ENCODE measurements around the gene TRPV4. TPM values are rescaled to one million over a fixed set of nuclear protein-coding genes. Genes with fewer than 3 reads are reported as not detected.

Gene TRPV4
- polyA plus RNA-seq, 1 of the 3 experiments (the other 2 are of a cell fraction) = 5.2 TPM

GRCh38 chr12:109762071-109762672 lies 71.0 kb downstream of the TRPV4 start (continued):
- no peak for TF ChIP-seq POLR2AphosphoS5 (IDR thresholded peaks at IDR 0.05; ENCODE audit: low read depth, low read length)
- TF ChIP-seq TCF12 (IDR thresholded peaks at IDR 0.05) = no peak
- no peak for TF ChIP-seq TAF1 (IDR thresholded peaks at IDR 0.05; ENCODE audit: borderline replicate concordance, low read depth, low read length)
- TF ChIP-seq RCOR1 (IDR thresholded peaks at IDR 0.05; ENCODE audit: low read length) = no peak
- TF ChIP-seq FOXM1 (IDR thresholded peaks at IDR 0.05; ENCODE audit: low read depth) = no peak
- no peak for TF ChIP-seq NRF1 (IDR thresholded peaks at IDR 0.05; ENCODE audit: low read depth, low read length)
- no peak for TF ChIP-seq ELF1 (IDR thresholded peaks at IDR 0.05)
- TF ChIP-seq, protein P1, sequence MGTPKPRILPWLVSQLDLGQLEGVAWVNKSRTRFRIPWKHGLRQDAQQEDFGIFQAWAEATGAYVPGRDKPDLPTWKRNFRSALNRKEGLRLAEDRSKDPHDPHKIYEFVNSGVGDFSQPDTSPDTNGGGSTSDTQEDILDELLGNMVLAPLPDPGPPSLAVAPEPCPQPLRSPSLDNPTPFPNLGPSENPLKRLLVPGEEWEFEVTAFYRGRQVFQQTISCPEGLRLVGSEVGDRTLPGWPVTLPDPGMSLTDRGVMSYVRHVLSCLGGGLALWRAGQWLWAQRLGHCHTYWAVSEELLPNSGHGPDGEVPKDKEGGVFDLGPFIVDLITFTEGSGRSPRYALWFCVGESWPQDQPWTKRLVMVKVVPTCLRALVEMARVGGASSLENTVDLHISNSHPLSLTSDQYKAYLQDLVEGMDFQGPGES (IDR thresholded peaks at IDR 0.05; ENCODE audit: low read depth, low read length) = no peak
- TF ChIP-seq CHD2 (IDR thresholded peaks at IDR 0.05; ENCODE audit: low read length, partially characterized antibody) = no peak
- no peak for TF ChIP-seq USF1 (IDR thresholded peaks at IDR 0.05; ENCODE audit: borderline replicate concordance, low read depth)

DNA sequence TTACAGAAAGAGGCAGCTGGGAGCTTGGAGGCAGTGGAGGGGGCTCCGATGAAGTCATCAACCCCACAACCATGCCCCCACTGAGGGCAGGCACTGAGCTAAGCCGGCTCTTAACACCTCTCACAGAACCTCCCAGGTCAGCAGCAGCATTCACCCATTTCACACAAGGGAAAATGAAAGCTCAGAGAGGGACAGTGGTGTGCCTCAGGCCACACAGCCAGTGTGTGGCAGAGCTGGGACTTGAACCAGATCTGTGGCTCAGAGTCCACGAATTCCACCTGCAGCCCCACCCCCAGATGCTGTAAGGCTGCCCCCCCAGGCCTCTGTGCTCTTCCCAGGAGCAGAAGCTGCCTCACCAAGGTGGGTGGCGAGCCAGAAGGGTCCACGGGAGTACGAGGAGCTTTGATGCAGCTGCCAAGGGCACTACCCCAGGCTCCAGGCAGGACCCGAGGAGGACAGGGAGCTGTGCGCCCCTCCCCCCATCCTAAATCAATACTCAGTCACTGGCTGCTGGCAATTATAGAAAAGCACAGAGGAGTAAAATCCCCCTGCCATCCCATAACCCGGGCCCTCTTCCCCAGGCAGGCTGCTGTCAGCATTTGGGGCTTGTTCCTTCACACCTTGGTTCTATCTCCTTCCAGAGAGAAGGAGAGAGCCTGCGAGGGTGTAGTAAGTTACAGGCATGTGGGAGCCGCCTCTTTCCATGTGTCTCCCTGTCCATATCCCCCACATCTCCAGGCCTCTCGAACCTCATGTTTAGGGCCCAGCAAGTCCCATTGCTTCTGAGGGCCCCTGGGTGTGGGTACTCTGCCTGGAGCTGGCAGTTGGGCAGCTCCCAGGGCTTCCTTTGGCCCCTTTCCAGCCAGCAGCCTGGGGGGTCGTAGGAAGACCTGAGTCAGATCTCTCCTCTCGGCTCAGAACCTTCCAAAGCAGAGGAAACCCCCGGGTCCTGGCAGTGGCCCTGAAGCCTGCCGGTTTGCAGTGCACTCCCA lies 72.0 kb downstream of the TRPV4 start:
- H3K4me1 ChIP-seq (ENCODE audit: control insufficient read depth in 1 of 2, insufficient read depth in 2 of 2, low read depth in 1 of 2, low read length in 1 of 2) = peaks cover 0 to 52% of the 10 kb centered on the region in 2 experiments; a peak in 1 of 4 replicates
- H2AFZ ChIP-seq (ENCODE audit: low read depth) = no peak overlapping the region
- H3K27me3 ChIP-seq (ENCODE audit: insufficient read depth) = no peaks in the 10 kb centered on the region
- no peaks in the 10 kb centered on the region for H4K20me1 ChIP-seq (ENCODE audit: insufficient read depth)
- DNase-seq = peak; percentile 23
- no peak for TF ChIP-seq RAD21 (IDR thresholded peaks at IDR 0.05; ENCODE audit: low read length)
- TF ChIP-seq ELF1 (IDR thresholded peaks at IDR 0.05) = no peak
- H3F3A ChIP-seq (replicated peaks; ENCODE audit: insufficient read depth) = no peaks in the 10 kb centered on the region
- no peak overlapping the region for H3K4me2 ChIP-seq
- 63% methylated on average over 14 of the region's 16 CpGs for WGBS (ENCODE audit: low lambda C conversion rate)
- no peak overlapping the region for H3K9ac ChIP-seq
- H3K36me3 ChIP-seq (replicated peaks in 1 of 2; ENCODE audit: control insufficient read depth in 1 of 2, insufficient read depth in 2 of 2, low read length in 1 of 2) = no peaks in the 10 kb centered on the region
- POLR2A ChIA-PET = no interaction called here
- H3K9me3 ChIP-seq = peaks cover 10% of the 10 kb centered on the region; the same call in 1 of the 2 replicates
- H3K4me3 ChIP-seq (ENCODE audit: low read depth in 2 of 2, low read length in 1 of 2) = no peak overlapping the region
- no peaks in the 10 kb centered on the region for H3K9me2 ChIP-seq
- CTCF ChIA-PET = interaction anchor here (0.6 to 7.2 kb wide), 7 partner anchors 15 to 172 kb away, joined by 3 to 49 read pairs (median 5); no protein-coding TSS in a partner anchor
- peak overlapping the region in 1 of 2 experiments; percentile 50; a peak in 1 of 4 replicates for H3K27ac ChIP-seq (ENCODE audit: low read depth in 2 of 2, low read length in 1 of 2)
- H3K79me2 ChIP-seq (ENCODE audit: insufficient read depth) = no peaks in the 10 kb centered on the region
